ENCODE results near the gene PRR11. TPM values are rescaled to one million over a fixed set of nuclear protein-coding genes. Genes with fewer than 3 reads are reported as not detected.

Gene PRR11
- total and polyA plus RNA-seq, 2 of the 8 experiments (the other 6 are each of a cell fraction or from before 2014, with no cell fraction given) = 32.7 to 83.0 TPM

DNA sequence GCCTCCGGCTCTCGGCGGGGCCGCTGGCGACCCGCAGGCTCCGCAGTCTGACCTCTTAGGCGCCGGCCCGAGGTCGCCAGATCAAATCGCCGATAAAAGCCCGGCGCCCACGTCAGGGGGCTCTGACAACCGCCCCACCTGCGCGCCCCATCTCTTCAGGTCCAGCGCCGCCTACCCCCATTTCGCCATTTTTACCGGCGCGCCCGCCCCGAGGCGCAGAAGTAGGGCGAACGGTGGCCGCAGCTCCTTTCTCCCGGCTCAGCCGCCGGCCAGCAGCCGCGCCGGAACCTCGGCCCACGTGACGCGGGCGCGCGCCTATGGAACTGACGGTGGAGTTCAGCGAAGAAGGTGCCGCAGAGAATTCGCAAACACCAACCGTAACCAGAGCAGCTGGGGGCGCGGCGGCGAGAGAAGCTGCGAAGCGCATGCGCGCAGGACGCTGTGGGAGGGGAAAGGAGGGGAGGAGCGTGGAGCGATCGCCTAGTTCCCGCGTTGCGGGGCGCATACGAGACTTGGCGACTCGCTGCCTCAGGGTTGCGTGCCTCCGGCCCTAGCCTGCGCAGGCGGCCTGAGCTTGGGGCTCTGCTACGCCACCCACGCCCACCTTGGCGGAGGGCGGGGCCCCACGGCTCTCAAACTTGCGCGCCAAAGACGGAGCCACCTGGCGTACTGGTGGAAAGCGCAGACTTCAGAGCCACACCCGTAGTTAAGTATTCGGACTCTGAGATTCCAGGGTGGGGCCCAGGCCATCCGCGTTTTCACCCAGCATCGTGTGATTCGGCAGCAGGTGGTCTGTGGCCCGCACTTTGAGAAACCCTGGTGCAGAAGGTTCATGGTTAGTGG is 48.9 kb upstream of the PRR11 start, which contains the start of gene TRIM37:
TRIM37 (minus strand) TSS at position 418 of the 843 bp plus-strand sequence. CDS start 419 bp downstream, outside the sequence.
- Histone ChIP-seq H3K9me3 (ENCODE audit: insufficient read depth in 2 of 2, low read depth in 1 of 2, low read length in 1 of 2) (no peaks in the 10 kb centered on the region), H2BK120ac (replicated peaks; ENCODE audit: low read depth, low read length) (no peak within 1 kb of the TSS), H3K9ac (replicated peaks in 1 of 4; ENCODE audit: extremely low read depth in 1 of 4, low read depth in 3 of 4, low read length in 3 of 4) (peak within 1 kb of the TSS; percentile 81 to 92 (median 84)), H4K20me1 (replicated peaks in 1 of 2; ENCODE audit: control insufficient read depth in 1 of 2, insufficient read depth in 2 of 2, low read length in 2 of 2) (peaks cover 0 to 4% of the 10 kb centered on the region in 2 experiments), H4K91ac (replicated peaks; ENCODE audit: insufficient read length, low read length) (no peak within 1 kb of the TSS), H4K5ac (ENCODE audit: insufficient read length, low read depth, low read length) (peak within 1 kb of the TSS; percentile 74), H3K4me3 (ENCODE audit: extremely low read depth in 1 of 4, insufficient read depth in 2 of 4, low read depth in 3 of 4, low read length in 4 of 4) (peak within 1 kb of the TSS; percentile 74 to 92 (median 90)), H3K23me2 (ENCODE audit: low read depth, low read length) (0 out of 2 replicates have a peak, but pooled peaks cover 4% of the 10 kb centered on the region), H3K23ac (ENCODE audit: insufficient read length) (no peak within 1 kb of the TSS), H3K27me3 (replicated peaks in 1 of 4; ENCODE audit: control insufficient read depth in 3 of 4, extremely low read depth in 1 of 4, insufficient read depth in 3 of 4, low read length in 3 of 4) (no peaks in the 10 kb centered on the region), H2AK5ac (ENCODE audit: low read depth, low read length) (no peak within 1 kb of the TSS), H2AFZ (ENCODE audit: low read length) (peak within 1 kb of the TSS; percentile 45), H4K8ac (ENCODE audit: extremely low read depth, insufficient read depth, low read length) (peak within 1 kb of the TSS; percentile 74), H3K79me1 (ENCODE audit: low read depth, low read length) (no peaks in the 10 kb centered on the region), H3K4ac (replicated peaks; ENCODE audit: insufficient read length, low read depth, low read length) (peak within 1 kb of the TSS; percentile 18), H3K36me3 (ENCODE audit: control insufficient read depth in 2 of 4, insufficient read depth in 4 of 4, low read length in 3 of 4) (peaks cover 0 to 19% (median 0%) of the 10 kb centered on the region in 4 experiments; a peak in 2 of 8 replicates), H3K27ac (ENCODE audit: low read depth, low read length) (peak within 1 kb of the TSS; percentile 68), H3K56ac (replicated peaks; ENCODE audit: insufficient read length, low read depth, low read length) (peak within 1 kb of the TSS; percentile 7), H2BK15ac (ENCODE audit: low read length) (no peak within 1 kb of the TSS), H2BK20ac (ENCODE audit: low read length) (no peak within 1 kb of the TSS), H3K14ac (ENCODE audit: insufficient read length) (no peak within 1 kb of the TSS), H3K4me2 (ENCODE audit: insufficient read depth in 1 of 2, low read depth in 2 of 2, low read length in 2 of 2) (peak within 1 kb of the TSS; percentile 71 to 90), H3K18ac (ENCODE audit: extremely low read depth, low read length) (peak within 1 kb of the TSS; percentile 88), H2BK5ac (ENCODE audit: low read depth, low read length) (peak within 1 kb of the TSS; percentile 50; the same call in 1 of the 2 replicates), H2BK12ac (ENCODE audit: low read depth, low read length) (peak within 1 kb of the TSS; percentile 64; the same call in 1 of the 2 replicates), H3K79me2 (ENCODE audit: control insufficient read depth in 1 of 2, insufficient read depth in 2 of 2, low read length in 2 of 2) (peaks cover 0 to 38% of the 10 kb centered on the region in 2 experiments; a peak in 3 of 4 replicates), H3K4me1 (replicated peaks in 1 of 4; ENCODE audit: control insufficient read depth in 3 of 4, insufficient read depth in 4 of 4, low read length in 3 of 4) (0 out of 7 replicates have a peak, but pooled peaks cover 0 to 6% (median 0%) of the 10 kb centered on the region in 4 experiments)
- DNase-seq (ENCODE audit: low read depth in 1 of 2, low spot score in 2 of 2) (peak; percentile 98 to 99), FAIRE-seq (no peak)
- ChIA-PET CTCF (ENCODE audit: partially characterized antibody) (interaction anchor here (0.5 kb wide), 1 partner anchor 40 kb away, joined by 3 read pairs; no protein-coding TSS in a partner anchor), POLR2A (ENCODE audit: partially characterized antibody) (interaction anchor here (0.7 to 3.6 kb wide), 13 partner anchors 8 to 609 kb away, joined by 3 to 32 read pairs (median 4); partner anchors contain the start of genes PRR11 and SKA2)
- 3% methylated on average over 68 of the region's 89 CpGs; no CpG with 5 or more reads in 1 of the 2 experiments for WGBS, 2 experiments (ENCODE audit: extremely low coverage in 1 of 2, insufficient coverage in 1 of 2, insufficient read length in 1 of 2, insufficient replicate concordance in 2 of 2, low coverage in 1 of 2, low lambda C conversion rate in 2 of 2, missing lambda C conversion rate in 1 of 2)
- TF ChIP-seq NRF1 (IDR thresholded peaks at IDR 0.05; ENCODE audit: low read depth, low read length) (peak; percentile 79), TBP (IDR thresholded peaks at IDR 0.05; ENCODE audit: low read depth, low read length) (0 out of 2 replicates have a peak, but pooled peaks have one; percentile 23), EGR1 (IDR thresholded peaks at IDR 0.05; ENCODE audit: borderline replicate concordance, low read depth, low read length) (peak; percentile 95), BRCA1 (IDR thresholded peaks at IDR 0.05; ENCODE audit: low read depth, low read length) (peak; percentile 85), TCF12 (IDR thresholded peaks at IDR 0.05; ENCODE audit: low read depth, low read length) (peak; percentile 80), CEBPB (IDR thresholded peaks at IDR 0.05; ENCODE audit: low read depth, low read length) (no peak), TEAD4 (IDR thresholded peaks at IDR 0.05; ENCODE audit: low read depth, low read length) (0 out of 2 replicates have a peak, but pooled peaks have one; percentile 4), PHF8 (conservative IDR thresholded peaks at IDR 0.05; ENCODE audit: low read depth, low read length) (peak; percentile 86), SIN3A (conservative IDR thresholded peaks at IDR 0.05 in 1 of 2, IDR thresholded peaks at IDR 0.05 in 1 of 2; ENCODE audit: low read depth in 1 of 2, low read length in 2 of 2) (peak; percentile 30 to 87; a peak in 2 of 4 replicates)
- TF ChIP-seq, protein P1, sequence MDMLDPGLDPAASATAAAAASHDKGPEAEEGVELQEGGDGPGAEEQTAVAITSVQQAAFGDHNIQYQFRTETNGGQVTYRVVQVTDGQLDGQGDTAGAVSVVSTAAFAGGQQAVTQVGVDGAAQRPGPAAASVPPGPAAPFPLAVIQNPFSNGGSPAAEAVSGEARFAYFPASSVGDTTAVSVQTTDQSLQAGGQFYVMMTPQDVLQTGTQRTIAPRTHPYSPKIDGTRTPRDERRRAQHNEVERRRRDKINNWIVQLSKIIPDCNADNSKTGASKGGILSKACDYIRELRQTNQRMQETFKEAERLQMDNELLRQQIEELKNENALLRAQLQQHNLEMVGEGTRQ (IDR thresholded peaks at IDR 0.05; ENCODE audit: low read length) = peak; percentile 89

Data from H1 (cell line).